Stimulated activated CD4-positive, alpha-beta T cell treated with anti-CD3 and anti-CD28 coated beads, Interleukin-12 subunit alpha, Interleukin-12 subunit beta, amount 100 ng/mL, for 24 hours (primary cell): ENCODE results near the gene SRGAP2C.
"Not testable (repeated sequence)": the region's sequence is repeated elsewhere in the genome, so short reads cannot be mapped to it uniquely, and the experiment has no call there.

Experiments
- DNase-seq, 2 experiments: peaks; one replicate each; pipeline ENCODE4 v3.0.0-alpha.2; 2020; ENCODE audit warnings: low read depth in 2 of 2

Gene SRGAP2C

DNA sequence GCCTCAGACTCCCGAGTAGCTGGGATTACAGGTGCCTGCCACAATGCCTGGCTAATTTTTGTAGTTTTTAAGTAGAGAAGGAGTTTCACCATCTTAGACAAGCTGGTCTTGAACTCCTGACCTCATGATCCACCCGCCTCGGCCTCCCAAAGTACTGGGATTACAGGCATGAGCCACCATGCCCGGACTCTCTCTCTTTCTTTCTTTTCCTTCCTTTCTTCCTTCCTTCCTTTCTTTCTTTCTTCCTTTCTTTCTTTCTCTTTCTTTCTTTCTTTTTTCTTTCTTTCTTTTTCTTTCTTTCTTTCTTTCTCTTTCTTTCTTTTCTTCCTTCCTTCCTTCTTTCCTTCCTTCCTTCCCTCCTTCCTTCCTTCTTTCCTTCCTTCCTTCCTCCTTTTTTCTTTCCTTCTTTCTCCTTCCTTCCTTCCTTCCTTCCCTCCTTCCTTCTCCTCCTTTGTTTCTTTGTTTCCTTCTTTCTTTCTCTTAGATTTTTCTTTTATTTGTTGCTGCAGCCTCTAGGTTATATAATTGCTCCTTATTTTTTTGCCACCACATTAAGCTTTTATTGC is 234.4 kb downstream of the SRGAP2C start:
- DNase-seq: not testable (repeated sequence)

DNA sequence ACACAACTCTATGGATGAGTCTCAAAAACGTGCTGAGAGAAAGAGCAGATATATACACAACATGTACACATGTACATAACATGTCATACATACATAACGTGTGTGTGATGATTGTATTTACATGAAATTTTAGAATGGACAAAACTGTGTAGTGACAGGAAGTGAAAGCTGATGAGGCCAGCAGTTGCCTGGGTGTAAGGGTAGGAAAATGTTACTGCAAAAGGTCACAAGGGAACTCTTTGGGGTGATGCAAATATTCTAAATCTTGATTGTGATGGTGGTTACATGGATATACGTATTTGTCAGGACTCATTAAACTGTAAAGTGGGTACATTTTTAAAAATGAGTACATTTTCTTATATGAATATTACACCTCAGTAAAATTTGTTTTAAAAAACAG is 236.7 kb downstream of the SRGAP2C start:
- DNase-seq: not testable (repeated sequence)

DNA sequence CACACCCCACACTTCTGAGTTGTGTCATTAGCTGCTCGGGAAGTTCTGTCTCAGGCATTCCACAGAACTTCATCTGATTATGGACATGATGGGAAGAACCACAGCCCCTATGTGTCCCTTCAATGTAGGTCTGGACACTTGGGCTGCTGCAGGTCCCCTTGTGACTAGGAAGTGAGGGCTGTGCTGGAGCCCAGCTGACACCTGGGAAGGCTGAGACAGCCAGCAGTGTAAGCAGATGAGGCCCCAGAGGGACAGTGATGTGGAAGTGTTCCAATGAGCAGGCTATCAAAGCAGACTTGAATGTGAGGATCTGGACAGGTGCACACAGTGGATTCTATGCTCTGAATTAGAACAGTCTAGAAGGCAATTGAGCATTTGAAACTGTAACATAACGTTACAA is 239.2 kb downstream of the SRGAP2C start:
- not testable (repeated sequence) for DNase-seq

DNA sequence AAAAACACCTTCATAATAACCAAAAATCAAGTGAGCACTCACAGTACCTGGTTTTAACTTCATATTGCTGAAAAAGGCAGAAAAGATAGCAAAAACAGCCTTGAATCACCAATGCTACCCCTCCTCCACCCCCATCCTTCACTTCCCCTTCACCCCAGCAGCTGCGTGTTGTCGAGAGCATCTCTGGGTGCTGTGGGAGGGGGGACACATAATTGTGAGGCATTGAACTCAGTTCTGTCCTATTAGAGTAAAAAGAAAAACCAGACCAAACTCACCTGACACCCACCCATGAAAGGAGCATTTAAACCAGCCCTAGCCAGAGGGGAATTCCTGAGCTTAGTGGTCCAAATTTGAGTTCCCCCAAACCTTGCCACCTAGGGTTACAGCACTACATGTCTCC is 248.7 kb downstream of the SRGAP2C start:
- DNase-seq: not testable (repeated sequence)

DNA sequence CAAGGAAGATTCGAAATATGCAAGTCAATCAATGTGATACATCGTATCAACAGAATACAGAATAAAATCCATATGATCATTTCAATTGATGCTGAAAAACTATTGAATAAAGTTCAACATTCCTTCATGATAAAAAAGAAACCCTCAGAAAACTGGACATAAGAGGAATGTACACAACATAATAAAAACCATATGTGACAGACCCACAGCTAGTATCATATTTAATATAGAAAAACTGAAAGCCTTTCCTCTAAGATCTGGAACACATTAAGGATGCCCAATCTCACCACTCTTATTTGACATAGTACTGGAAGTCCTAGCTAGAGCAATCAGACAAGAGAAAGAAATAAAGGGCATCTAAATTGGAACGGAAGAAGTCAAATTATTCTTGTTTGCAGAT is 254.1 kb downstream of the SRGAP2C start:
- not testable (repeated sequence) for DNase-seq

DNA sequence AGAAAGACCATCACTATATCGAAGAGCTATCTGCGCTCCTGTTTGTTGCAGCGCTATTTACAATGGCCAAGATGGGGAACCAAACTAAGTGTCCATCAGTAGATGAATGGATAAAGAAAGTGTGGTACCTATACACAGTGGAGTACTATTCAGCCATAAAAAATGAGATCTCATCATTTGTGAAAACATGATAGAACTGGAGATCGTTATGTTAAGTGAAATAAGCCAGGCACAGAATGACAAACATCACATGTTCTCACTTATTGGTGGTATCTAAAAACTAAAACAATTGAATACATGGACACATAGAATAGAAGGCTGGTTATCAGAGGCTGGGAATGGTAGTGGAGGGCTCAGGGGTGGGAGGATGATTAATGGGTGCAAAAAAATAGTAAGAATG is 256.2 kb downstream of the SRGAP2C start:
- no peak for DNase-seq
